Measurements from ENCODE around the gene RIC8A. TPM values are rescaled to one million over a fixed set of nuclear protein-coding genes. Genes with fewer than 3 reads are reported as not detected.
A peak's percentile ranks its signal among the peaks of the same experiment; 100 is the strongest.
"Not testable (repeated sequence)": the region's sequence is repeated elsewhere in the genome, so short reads cannot be mapped to it uniquely, and the experiment has no call there.

RIC8A gene
- total RNA-seq, 1 experiment from 2014 or later, result 220 TPM

GRCh38 chr11:217704-218103, 10.2 kb downstream of the RIC8A start:
- DNase-seq (ENCODE audit: low read depth), result no peak

DNA sequence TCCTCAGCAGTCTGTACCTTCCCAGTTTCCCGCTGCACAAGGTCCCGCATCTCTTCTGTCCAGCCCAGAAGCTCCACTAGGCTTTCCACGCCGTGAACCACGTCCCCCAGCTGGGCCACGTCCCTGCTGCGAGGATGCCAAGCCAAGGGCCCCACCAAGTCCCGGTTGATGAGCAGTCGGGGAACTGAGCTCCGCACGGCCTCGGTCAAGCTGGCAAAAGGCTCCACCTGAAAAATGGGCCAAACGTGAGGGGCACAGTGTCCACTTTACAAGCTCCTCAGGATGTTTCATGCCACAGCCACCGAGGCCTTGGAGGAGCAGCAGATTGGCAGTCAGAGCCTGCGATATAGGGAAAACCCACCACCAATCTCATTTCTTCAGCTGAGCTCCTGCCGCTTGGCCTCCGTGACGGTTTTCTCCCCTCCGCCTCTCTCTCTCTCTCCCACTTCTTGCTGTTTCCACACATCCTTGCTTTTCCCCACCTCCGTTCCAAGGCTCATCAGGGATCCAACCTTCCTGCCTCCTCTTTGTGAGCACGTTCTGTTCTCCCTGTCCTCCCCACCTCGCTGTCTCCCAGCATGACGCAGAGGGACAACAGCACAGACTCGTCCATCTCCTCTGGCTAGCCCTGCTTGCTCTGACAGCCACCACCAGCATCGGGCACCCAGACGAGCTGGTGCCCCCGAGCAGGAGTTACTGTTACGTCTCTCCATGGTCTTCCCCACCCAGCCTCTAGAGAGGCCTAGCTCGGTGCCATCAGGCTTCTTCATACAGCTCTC, 11.5 kb downstream of the RIC8A start:
- no peak for DNase-seq (ENCODE audit: low read depth)

GRCh38 chr11:220641-221215, 13.2 kb downstream of the RIC8A start:
- DNase-seq (ENCODE audit: low read depth), result not testable (repeated sequence)

DNA sequence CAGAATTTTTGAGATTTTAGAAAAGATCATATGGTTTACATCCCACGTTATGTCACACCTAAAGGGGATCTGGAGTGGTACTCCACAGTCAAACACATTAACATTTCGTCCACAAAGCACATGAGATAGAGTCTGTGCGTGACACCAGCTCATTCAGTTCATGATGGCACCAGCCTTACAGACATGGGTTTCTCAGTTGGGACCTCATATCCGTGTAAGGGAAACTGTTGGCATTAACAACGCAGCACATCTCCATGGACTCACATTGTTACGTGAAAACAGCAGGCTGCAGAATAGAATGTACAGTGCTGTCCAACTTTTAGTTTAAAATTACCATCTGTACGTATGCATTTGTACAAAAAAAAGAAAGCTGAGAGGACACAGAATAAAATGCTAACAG, 14.0 kb downstream of the RIC8A start:
- no peak for DNase-seq (ENCODE audit: low read depth)

DNA sequence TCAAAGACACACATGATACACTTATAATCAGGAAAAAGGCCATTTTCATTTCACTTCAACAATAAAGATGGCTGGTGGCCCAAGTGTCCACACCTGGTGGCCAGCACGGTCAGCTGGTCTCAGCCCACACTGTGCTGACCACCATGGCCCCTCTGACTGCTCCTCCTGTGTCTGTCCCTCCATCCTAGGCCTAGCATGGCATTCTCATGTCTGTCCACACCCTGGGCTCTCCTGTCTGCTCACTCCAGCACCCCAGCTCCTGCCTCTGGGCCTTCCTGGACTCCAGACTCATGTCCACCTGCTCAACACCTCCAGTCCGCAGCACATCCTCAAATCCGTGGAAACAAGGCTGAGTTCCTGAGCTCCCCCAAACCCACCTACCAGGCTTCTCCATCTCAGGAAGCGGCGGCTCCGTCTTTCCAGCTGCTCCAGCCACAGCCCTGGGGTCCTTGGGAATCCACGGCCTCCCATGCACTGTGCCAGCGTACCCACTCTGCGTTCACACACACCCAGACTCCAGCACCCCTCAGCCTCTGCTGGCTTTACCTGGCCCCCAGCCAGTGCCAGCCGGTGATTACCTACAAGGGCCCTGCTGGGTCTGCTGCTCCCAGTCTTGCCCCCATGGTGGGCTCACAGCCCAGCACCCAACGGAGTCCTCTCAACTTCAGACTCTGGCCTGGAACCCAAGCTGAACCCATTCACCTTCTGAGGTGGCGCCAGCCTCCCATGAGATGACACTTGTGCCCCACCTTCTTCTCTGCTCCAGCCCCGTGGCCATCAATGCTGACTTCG, 14.7 kb downstream of the RIC8A start:
- DNase-seq (ENCODE audit: low read depth), result no peak

DNA sequence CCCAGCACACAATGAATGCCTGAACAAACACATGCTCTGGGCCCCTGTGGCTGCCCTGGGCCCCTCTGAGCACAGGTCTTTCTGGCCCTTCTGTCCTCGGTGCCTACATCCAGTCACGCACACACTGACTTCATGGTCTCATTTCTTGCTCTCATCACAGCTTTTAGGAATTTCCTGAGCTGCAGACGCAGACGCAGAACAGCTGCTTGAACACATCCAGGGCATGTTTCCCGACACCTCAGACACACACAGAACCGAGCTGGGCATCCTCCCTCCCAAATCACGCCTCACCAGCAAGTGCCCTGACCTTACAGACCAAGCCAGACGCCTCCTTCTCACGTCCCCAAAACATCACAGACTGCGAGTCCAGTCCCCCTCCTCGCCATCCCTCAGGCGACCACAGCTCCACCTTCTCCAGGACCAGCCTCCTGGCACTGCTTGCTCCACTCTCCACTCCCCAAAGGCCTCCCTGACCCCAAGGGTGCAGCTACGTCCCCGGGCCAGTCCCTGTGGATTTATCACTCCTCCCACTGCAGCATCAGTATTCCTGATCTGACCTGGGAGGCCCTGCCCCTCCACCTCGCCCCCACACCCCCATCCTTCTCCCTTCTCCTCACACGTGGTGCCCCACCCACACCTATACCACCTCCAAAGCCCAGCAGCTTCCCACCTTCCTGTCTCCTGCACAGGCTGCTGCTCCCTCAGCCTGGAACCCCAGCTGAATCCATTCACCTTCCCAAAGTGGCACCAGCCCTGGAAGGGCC, 15.7 kb downstream of the RIC8A start:
- DNase-seq (ENCODE audit: low read depth), result no peak

- DNase-seq (ENCODE audit: low read depth), result no peak
Measured at GRCh38 chr11:223884-224283, 16.4 kb downstream of the RIC8A start.

GRCh38 chr11:224424-224823, 16.9 kb downstream of the RIC8A start:
- no peak for DNase-seq (ENCODE audit: low read depth)

DNA sequence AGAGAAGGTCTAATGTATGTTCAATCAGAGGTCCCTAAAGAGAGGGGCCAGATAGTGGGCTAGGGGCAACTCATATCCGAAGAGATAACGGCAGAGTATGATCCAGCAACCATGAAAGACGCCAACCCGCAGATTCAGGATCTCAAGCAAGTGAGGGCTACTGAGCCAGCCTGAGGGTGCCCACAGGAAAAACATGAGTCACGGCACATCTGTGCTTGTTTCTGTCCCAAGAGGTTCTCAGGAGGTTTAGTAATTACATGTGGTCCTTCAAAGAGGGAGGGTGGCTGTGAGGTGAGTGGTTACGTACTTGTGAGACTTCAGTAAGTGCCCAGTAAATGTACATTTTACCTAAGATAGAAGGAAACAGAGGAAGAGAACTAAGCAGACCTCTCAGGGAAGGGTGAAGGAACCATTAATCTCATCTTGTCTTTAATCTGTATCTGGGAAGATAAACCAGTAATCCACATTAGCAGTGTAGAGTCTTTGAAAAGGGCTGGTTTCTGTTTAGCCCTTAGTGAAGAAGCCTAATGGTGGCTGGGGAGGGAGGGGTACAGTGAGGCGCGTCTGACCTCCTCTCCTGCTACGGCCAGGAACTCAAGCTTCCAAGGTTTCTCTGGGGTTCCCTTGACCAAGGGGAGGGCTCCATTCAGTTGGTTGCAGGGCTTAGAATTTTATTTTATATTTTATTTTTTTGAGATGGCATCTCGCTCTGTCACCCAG, 18.4 kb downstream of the RIC8A start:
- DNase-seq (ENCODE audit: low read depth), result peak; percentile 89

- DNase-seq (ENCODE audit: low read depth), result no peak
Measured at GRCh38 chr11:227824-228379, 20.4 kb downstream of the RIC8A start.

- DNase-seq (ENCODE audit: low read depth), result no peak
Measured at GRCh38 chr11:230431-230830, 22.9 kb downstream of the RIC8A start.

- no peak for DNase-seq (ENCODE audit: low read depth)
Measured at GRCh38 chr11:232783-233565, 25.5 kb downstream of the RIC8A start.

DNA sequence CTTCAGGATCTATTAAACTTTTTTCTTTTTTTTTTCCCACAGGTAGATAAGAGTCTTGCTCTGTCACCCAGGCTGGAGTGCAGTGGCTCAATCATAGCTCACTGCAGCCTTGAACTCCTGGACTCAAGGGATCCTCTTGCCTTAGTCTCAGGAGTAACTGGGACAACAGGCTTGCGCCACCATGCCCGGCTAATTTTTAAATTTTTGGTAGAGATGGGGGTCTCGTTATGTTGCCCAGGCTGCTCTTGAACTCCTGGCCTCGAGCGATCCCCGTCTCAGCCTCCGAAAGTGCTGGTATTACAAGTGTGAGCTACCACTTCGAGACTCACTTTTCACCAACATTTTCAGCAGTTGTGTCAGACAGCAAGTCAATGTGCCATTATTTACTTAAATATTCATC, 27.7 kb downstream of the RIC8A start:
- DNase-seq (ENCODE audit: low read depth), result no peak

GRCh38 chr11:235609-235996, 28.1 kb downstream of the RIC8A start:
- DNase-seq (ENCODE audit: low read depth), result no peak

DNA sequence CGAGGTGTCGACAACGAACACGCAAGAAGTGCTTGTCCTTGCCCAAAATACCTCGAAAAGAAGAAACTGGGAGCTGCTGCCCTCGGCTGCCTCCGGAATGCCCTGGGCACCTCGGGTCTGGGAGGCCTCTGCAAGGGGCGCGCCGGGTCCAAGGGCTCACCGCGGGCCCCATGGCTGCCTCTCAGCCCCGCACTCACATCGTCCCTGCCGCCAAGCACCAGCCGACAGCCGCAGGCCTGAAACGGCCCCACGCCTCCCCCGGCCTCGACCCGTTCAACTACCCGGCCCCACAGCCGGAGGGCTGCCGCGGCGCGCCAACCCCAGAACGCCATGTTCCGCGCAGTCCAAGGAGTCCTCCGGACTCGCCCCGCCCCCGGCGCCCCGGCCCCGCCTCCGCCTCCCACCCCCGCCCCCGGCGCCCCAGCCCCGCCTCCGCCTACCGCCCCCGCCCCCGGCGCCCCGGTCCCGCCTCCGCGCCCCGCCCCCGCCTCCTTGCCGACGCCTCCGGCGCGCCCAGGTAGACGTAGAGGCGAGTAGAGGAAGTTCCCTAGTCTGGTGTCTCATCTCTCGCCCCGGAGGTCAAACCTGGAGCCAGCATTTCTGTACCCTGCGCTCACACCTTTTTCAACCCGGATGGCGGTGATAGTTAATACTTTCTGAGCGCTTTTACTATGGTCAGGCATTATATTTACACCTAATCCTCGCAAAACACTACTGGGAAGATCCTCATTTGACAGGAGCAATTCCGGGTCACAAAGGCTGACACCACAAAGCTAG, 28.7 kb downstream of the RIC8A start, which contains the start of gene SIRT3:
TSS of gene SIRT3 (minus strand) at position 346 of the 777 bp plus-strand sequence. CDS start at position 332, 14 bp downstream.
- peak; percentile 54 for DNase-seq (ENCODE audit: low read depth)

DNA sequence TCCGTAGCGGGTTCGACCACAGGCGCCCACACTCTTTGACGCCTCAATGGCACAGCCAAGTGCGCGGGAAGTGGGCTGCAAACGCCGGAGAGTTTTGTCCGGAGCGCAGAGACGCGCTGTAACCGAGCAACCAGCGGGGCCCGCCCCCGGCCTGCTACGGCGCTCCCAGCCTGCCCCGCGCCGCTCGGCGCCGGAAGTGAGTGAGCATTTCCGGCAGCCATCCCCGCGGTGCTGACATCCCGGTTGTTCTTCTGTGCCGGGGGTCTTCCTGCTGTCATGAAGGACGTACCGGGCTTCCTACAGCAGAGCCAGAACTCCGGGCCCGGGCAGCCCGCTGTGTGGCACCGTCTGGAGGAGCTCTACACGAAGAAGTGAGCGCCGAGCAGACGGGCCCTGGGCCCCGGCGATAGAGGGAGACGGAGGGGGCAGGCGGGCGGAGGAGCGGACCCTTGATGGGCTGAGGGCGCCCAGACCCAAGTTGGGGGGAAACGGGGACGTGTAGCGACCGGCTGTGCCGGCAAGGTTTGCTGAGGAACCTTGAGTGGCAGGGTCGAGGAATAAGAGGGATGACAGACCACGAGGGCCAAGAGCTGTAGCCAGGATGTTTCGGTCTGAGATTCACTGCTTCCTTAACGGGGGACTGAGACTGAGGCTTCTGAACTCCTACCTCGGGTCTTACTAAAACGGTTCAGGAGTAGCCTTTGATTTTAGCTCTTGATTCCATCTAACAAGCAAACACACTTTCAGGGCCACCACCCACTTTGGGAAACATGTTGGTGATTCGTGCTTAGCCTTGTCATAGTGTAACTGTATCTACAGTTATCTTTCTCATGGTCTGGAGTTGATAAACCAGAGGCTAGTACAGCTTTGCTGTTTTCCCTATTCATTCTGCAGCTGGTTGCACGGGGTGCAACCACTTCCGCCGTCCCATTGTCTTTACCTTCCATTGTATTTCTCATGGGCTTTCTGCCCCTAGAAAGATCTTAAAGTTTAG, 29.6 kb downstream of the RIC8A start, which contains the start of gene PSMD13:
TSS of gene PSMD13 (plus strand) at position 203 of the 994 bp plus-strand sequence. CDS start at position 277, 74 bp downstream.
- peak; percentile 82 for DNase-seq (ENCODE audit: low read depth)

DNA sequence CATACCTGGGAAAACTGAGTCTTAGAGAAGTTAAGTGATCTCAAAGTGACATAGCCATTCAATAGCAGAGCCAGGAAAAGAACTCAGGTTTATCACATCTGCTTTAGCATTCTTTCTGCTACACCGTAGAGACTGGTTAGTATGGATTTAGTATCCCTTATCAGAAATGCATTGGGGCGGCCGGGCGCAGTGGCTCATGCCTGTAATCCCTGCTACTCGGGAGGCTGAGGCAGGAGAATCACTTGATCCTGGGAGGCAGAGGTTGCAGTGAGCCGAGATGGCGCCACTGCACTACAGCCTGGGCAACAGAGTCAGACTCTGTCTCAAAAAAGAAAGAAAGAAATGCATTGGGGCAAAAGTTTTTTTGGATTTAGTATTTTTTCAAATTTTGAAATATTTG, 30.8 kb downstream of the RIC8A start:
- not testable (repeated sequence) for DNase-seq (ENCODE audit: low read depth)

All from HT1080 (cell line).